NCI-H2196 treated with DMSO at 0.1 percent for 48 hours (cell line): ENCODE data around the gene CLMP.

Experiments used
- DNase-seq: peaks from one replicate; lab custom pipeline; 2025; ENCODE audit not compliant: unreplicated experiment; lab: John Stamatoyannopoulos, UW

CLMP gene, protein sequence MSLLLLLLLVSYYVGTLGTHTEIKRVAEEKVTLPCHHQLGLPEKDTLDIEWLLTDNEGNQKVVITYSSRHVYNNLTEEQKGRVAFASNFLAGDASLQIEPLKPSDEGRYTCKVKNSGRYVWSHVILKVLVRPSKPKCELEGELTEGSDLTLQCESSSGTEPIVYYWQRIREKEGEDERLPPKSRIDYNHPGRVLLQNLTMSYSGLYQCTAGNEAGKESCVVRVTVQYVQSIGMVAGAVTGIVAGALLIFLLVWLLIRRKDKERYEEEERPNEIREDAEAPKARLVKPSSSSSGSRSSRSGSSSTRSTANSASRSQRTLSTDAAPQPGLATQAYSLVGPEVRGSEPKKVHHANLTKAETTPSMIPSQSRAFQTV

DNA sequence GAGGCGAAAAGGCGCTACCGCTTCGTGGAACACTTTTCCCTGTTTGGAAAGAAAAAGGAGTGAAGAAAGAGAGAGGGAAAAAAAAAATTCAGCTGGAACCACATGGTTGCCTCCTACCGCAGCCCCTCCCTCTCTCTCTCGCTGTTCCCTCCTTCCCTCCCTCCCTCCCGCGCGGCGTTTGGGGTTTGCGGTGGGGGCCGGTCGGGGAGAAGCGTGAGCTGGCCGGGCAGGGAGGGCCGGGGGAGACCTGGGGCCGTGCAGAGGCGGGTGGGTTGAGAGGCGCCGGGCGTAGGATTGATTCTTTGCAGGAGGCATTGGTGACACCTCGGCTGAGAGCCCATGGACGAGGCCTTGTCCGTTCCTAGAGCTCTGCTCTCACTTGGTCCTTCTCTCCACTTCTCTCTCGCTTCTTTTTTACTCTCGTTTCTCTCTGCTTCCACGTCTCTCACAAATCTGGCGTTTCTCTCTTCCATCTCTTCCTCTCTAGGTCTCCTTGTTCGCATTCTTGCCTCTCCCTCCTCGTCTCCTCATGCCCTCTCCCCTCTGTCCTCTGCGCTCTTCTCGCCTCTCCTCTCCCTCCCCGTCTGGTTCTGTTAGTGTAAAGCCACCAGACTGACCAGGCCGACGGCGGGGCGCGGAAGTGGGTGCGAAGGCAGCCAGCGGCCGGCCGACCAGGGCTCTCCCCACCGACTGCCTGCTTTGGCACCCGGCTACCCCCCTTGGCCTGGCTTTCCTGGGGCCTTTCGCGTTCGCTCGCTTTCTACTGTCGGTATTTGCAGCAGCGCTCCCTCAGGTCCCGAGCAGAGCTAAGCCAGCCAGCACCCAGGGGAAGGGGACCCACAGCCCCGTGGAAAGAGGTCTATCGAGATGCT is at the start of gene CLMP:
CLMP (minus strand) TSS at position 61 of the 872 bp plus-strand sequence. CDS start 308 bp downstream, outside the sequence.
- no peak for DNase-seq

DNA sequence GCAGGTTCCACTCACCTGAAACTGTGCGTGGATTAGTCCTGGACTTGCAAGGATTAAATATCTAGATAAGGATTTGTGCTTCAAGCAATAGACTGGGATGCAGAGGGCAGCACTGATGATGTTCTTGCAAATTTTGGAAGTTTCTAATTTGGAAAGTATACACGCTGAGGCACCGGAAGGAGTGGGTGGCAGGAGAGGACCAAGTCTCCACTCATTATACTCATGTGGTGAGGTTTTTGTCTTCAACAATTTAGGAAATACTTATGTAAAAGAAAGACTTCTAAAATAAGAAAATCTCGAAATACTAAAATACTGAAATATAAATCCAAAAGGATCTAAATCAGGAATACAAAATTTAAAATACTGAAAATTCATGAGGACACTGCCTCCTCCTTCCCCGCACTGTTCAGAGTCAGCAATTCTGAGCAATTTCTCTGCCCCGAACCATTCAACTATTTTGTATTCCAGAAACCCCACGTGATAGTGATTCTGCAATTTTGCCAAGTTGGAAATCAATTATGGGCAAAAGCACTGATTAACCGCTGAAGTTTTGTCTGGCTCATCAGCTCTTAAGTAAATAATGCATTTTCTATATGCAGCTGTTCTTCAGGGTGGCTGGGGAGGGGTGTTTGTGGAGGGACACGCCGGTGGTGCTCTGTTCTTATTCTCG is 47.0 kb upstream of the CLMP start:
- DNase-seq, result no peak

DNA sequence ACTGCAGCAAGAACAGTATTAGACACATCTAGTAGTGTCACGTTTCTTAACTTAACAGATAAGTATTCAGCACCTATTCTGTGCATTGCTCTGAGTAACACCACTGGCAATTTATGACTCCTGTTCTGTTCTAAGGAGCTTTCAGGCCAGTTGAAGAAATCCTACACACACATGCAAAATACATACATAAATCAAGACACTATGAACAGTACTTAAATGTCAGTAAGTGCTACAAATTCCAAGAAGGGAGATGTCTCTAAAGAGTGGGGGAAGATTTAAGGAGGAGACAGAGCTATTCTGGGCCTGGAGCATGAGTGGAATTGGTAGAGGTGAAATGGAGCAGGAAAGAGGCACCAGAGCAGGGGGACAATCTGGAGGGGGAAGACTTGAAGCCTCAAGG is 46.2 kb upstream of the CLMP start:
- no peak for DNase-seq

DNA sequence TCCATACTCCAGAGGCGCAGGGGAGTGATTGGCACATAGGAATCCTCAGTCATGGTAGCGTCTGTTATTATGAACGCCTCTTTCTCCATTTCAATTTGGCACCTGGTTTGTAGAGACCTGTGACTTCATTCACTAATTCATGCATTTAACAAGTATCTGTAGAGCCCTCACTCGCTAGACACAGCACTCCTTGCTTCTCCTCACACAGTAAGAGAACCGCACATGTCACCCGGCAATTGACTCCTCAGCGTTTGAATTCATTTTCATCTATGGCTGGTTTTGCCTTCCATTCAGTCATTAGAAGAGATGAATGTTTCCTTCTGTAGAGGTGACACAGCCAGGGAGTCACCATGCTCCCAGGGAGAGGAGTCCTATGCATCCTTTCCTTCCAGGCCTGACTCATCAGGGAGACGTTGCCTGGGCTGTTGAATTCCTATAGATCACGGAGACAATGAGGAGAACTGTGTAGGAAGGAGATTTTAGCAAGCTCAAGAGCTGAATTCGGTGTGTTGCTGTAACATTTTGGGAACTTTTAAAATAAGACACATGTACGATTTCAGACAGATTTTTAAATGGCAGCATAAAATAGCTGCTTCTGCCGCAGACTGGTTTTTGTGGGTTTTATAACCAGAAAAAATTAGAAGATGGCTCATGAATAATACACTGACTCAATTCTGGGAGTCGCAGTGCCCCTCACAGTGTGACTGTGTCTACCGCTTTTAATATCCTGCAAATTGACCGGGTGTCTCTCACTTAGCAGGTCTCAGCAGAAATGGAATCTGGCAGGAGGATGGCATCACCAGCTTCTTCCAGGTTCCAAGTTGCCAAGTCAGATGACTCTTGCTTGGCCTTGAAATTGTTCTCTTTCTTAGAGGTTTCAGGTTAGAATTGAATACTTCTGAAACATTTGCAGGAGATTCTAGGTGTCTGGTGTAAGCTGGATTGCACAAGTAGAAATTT is 44.4 kb upstream of the CLMP start:
- no peak for DNase-seq

DNA sequence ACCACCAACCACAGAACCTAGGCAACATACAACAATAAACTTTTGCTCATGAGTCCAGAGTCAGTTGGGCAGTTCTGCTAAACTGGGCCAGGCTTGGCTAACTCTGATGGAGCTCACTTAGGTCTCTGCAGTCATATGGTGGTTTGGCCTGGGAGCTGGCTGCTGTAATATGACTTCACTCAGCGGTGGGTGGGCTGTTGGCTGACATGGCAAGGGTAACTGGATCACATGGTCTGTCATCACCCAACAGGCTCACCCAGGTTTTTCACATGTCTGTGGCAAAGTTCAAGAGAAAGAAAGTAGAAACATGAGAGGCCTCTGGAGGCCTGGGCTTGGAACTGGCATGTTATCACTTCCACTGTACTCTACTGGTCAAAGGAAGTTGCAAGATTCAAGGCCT is 43.2 kb upstream of the CLMP start:
- DNase-seq, result no peak

DNA sequence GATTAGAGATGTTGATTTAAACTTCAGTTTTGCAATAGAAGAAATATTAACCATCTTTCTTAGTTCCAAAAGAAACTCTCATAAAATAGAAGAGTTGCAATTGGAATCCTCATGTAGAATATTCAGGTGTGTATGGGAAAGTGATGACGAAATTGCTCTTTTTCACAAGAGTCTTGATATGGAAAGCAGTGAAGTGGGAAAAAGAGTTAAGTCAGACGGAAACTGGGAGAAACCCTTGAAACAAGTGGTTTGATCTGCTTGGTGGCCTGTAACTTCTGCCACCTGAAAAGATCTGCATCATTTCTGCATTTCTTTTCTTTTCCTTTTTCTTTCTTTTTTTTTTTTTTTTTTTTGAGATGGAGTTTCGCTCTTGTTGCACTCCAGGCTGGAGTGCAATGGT is 41.8 kb upstream of the CLMP start:
- DNase-seq, result no peak

DNA sequence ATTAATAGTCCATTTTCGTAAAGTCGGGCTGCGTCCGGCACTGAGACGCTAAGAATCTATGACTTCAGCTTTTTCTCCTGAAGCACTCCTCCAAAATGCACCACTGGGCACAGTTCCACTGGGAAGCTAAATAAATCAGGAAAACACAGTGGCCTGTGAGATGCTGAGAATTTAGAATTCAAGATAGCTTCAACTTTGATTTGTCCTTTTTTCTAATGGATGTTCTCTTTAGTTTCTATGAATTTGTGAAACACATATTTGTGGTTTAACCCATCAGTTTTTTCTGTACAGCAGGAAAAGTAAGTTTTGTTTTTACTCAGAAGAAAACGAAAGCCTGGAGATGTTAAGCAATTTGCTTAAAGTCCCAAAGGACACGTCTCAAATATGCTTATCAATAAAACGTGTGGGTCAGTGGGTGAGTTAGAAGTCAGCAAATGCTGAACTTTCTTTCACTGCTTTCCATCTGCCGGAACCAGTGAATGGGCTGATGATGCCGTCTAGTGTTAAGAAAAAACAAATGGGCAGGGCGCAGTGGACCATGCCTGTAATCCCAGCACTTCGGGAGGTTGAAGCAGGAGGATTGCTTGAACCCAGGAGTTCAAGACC is 40.7 kb upstream of the CLMP start:
- no peak for DNase-seq

DNA sequence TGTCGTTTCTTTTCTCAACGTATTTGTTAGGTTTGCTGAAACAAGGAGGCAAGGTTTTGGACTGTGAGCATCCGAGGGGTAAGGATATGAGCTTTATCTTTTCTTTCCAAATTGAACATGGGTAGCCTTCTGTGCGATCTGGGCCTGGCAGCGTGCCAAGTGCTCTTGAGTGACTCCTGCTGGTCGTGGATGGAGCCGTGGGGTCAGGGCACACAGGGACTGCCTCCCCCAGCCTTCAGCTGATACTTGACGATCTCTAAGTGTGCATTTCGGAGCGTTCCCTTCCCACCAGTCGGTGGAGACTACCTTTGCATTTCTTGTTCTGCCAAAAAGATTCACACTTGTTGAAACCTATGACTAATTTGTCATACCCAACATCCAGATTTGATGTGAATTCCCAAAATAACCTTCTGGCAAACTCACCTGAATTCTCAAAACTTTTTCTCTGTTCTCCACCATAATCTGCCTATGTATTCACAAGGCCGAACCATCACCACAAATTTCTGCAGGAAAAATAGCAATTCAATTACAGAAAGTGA is 40.1 kb upstream of the CLMP start:
- DNase-seq, result no peak

DNA sequence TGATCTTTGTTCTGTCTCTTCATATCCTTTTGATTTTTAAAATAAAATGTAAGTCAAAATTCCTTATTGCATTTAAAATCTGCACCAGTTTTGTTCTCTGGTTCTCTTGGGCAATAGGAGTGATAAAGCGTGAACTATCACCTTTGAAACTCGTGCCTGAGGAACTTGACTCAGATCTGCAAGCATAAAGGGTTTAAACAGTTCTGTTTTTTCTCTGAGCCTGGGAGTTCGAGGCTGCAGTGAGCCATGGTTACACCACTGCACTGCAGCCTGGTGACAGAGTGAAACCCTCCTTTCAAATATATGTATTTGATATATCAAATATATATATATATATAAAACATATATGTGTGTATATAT is 38.9 kb upstream of the CLMP start:
- no peak for DNase-seq

DNA sequence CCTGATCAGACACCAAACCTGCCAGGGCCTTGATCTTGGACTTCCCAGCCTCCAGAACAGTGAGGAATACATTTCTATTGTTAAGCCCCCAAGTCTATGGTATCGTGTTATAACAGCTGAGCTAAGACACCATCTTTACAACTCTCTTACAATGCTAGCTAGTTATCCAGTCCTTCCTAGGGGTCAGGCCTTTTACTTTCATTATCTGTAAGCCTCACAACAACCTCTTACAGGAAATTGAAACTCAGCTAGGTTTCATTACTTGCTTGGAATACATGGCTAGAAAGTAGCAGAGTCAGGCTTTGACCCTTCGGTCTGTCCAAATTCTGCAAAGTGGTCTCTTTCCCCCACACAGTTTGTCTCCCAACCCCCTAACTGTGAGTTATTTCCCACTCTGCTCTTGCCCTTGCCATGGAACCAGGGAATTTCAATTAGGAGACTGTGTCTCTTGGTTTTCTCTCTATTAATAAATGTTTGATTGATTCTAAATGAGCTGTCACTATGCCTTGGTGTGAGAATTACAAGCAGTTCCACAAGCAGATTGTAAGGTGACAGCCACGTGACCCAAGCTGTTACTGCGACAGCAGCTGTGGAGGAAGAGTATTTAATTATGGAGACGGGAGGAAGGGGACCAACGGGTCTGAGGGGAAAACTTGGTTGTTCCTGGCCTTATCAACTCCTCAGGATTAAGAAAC is 38.4 kb upstream of the CLMP start:
- no peak for DNase-seq

DNA sequence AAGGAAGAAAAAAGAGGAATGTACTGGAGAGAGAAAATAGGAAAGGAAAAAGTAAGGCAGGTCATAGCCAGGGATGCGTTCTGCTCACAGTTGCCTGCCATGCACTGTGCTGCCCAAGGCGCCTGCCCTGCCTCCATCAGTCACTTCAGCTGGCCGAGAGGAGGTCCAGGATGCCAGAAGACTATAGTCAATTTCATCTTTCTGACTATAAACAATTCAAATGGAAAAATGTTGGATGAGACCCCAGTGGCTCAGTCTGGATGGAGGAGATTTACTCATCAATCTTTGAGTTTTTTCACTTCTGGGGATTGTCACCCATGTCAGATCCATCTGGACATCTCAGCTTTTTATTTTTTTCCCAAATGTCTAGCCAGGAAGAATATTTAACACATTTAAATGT is 36.7 kb upstream of the CLMP start:
- DNase-seq, result no peak

DNA sequence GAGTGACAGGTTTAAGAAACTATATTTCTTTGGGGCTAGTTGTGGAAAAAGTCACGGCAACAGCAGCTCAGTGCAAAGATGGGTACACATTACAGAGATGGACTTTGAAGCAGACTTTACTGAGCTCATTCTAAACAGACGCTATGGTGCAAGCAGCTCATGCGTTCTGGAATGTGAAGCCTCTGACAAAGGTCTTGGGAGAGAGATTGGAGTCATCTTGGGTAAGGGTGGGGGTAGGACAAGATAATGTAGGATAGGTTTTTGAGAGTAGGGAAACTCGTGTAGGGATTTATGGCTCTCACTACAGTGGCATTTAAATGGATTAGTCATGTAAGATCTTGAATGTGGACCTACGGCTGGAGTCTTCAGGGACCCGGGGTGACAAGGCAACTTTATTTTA is 36.2 kb upstream of the CLMP start:
- no peak for DNase-seq

DNA sequence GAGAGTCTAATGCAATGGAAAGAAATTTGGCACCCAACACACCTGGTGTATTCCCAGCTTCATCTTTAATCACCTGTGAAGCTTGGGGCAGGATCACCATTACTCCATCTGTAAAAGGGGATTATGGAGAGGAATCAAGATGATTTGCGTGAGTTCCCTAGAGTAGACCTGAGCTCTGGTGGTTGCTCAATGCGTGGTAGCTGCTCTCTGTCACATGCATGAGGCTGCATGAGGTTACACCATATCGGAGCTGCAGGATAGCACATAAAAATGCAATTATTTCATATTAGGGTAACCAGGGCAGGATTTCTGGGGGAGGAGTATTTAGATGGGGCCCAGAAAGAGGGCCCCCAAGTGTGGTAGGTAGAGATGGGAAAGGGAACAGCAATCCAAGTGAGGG is 35.3 kb upstream of the CLMP start:
- DNase-seq, result no peak

DNA sequence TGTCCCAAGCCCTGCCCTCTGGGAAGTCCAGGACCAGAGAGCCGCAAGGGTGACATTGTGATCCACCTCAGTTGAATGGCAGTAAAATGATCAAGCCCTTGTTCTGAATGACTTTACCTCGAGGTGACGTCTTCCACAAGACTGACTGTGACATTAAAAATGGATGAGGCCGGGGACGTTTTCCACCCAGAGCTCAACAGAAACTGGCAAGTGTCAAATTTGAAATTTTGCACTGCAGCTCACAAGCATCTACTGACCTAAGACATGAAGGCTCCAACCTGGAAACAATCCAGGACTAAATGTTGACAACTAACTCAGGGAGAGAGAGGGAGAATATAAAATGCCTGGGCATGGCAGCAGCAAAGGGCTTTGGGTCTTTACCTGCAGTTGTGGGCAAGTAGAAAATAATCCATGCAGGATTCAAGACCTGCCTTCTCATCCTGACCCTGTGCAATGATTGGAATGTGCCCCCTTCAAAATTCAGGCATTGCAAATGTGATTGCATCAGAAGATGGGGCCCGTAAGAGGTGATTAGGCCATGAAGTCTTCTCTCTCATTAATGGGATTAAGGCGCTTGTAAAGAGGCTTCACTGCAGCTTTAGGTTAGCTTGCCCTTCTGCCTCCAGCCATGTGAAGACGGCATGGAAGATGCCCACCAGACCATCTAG is 33.6 kb upstream of the CLMP start:
- no peak for DNase-seq

DNA sequence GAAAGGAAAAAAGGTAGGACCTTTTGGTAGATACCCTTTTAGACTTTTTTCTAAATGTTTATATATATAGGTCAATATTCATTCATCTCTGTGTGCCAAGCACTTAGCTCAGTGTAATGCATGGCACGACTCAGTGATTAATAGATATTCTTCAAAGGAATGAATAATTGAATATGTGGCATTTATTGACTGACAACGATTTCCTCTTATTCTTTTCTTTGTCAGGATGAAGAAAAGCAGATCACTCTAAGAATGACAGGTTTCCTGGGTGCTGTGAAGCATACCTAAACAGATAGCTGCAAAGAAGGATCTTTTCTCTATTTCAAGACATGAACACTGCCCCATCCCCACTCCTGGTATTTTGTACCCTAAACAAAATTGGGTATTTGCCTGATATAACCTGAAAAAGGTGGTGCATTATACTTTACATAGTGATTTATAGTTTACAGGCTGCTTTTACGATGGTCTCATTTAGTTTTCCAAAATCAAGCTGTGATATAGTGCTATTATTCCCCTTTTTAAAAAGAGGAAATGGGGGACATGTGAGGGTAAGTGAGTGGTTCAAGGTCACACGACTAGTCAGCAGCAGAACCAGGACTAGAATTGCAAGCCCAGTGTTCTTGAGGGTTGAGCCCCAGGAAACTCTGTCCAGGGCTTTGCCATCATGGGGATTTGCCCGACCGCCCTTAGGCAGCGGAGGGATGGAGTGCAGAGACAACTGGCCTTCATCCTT is 32.9 kb upstream of the CLMP start:
- DNase-seq, result no peak

DNA sequence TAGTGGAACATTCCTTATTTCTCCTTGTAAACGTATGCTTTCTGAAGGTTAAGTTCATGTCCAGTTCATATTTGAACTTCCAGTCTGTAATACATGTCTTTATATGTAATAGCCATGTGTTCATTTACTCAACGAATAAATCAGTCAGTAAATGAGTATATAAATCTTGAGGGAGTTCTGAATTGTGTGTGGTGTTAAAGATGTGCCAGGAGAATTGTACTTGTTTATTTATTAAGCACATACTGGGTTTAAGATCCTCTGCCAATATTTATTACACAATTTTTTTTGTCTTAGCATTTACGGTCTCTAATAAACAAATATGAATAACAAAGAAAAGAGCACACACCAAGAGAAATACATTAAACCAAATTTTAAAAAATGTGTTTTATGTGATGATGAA is 26.5 kb upstream of the CLMP start:
- DNase-seq, result no peak

DNA sequence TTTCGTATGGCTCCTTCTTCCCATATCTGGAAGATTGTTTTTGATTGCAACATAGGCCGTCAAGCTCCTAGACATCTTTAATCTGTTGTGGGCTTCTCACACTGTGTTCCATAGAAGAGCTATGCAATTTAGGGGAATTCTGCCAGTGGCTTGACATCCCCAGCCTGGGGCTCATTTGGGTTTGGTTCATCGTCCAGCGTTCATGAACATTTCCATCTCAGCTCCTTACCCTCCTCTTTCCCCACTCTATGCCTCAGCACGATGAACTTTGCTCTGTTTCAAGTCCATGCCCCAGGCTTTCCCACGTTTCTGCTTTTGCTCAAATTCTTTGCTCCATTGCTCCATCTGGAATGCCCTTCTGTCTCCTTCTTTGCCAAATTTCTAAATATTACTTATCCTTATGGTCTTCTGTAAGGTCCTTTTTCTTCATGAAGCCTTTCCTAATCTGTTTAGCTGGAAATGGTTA is 26.1 kb upstream of the CLMP start:
- DNase-seq, result no peak

DNA sequence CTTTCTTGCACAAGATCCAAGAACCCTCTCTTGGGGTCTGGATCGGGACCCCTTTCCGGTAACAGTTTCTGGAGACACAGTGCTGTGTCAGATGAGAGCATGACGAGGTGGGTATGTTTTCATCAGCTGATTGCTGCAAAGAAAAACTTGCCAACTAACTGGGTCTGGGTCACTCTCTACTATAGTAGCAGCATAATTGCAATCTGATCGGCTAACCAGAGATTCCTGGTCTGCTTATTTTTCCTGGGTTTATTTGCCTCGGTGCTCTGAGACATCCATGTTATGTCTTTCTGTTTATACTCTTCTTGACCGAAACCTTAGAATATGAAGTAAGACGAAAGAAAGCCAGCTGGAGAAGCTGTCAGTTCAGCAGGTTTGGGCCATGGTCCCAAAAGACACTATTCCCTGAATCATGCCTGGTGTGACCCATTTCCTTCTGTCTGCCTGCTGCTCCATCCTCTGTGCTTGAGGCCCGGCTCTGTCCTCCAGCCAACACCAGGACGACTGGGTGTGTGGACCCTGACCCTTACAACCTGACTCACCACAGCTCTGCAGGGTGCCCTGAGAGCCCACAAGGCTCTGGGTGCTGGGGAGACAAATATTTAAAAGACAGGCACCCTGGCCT is 24.1 kb upstream of the CLMP start:
- DNase-seq, result no peak
